DOHH2 (cell line): ENCODE results near the gene KIF22.
"Not testable (repeated sequence)": the region's sequence is repeated elsewhere in the genome, so short reads cannot be mapped to it uniquely, and the experiment has no call there.

Source experiments
- EZH2phosphoT487 ChIP-seq: fragments of 200-600 bp; sonication (generic); IDR thresholded peaks from 2 replicates; pipeline ENCODE4 v1.6.1; 2017; ENCODE audit warnings: borderline replicate concordance, mild to moderate bottlenecking, antibody characterized with exemption, low read length, moderate library complexity, mixed read lengths
- TF ChIP-seq, protein P1 (sequence below): fragments of 200-600 bp; sonication (generic); IDR thresholded peaks from one replicate; pipeline ENCODE4 v1.5.1; 2014; ENCODE audit warnings: antibody characterized with exemption, mild to moderate bottlenecking, low read depth, low read length; ENCODE audit not compliant: poor library complexity, severe bottlenecking

- TF ChIP-seq, protein P1, sequence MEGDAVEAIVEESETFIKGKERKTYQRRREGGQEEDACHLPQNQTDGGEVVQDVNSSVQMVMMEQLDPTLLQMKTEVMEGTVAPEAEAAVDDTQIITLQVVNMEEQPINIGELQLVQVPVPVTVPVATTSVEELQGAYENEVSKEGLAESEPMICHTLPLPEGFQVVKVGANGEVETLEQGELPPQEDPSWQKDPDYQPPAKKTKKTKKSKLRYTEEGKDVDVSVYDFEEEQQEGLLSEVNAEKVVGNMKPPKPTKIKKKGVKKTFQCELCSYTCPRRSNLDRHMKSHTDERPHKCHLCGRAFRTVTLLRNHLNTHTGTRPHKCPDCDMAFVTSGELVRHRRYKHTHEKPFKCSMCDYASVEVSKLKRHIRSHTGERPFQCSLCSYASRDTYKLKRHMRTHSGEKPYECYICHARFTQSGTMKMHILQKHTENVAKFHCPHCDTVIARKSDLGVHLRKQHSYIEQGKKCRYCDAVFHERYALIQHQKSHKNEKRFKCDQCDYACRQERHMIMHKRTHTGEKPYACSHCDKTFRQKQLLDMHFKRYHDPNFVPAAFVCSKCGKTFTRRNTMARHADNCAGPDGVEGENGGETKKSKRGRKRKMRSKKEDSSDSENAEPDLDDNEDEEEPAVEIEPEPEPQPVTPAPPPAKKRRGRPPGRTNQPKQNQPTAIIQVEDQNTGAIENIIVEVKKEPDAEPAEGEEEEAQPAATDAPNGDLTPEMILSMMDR = not testable (repeated sequence)
- not testable (repeated sequence) for TF ChIP-seq EZH2phosphoT487
Observed at GRCh38 chr16:29748760-29749149, 41.8 kb upstream of the KIF22 start.
